ENCODE data around the gene IVNS1ABP. TPM values are rescaled to one million over a fixed set of nuclear protein-coding genes. Genes with fewer than 3 reads are reported as not detected.
A peak's percentile ranks its signal among the peaks of the same experiment; 100 is the strongest.

Gene IVNS1ABP
- total and polyA plus RNA-seq, 2 of the 13 experiments (the other 11 are each of a cell fraction or from before 2014, with no cell fraction given), result 49.1 to 51.7 TPM

GRCh38 chr1:185316163-185317033, 645 bp downstream of the IVNS1ABP start (continued):
- TF ChIP-seq, protein P1, sequence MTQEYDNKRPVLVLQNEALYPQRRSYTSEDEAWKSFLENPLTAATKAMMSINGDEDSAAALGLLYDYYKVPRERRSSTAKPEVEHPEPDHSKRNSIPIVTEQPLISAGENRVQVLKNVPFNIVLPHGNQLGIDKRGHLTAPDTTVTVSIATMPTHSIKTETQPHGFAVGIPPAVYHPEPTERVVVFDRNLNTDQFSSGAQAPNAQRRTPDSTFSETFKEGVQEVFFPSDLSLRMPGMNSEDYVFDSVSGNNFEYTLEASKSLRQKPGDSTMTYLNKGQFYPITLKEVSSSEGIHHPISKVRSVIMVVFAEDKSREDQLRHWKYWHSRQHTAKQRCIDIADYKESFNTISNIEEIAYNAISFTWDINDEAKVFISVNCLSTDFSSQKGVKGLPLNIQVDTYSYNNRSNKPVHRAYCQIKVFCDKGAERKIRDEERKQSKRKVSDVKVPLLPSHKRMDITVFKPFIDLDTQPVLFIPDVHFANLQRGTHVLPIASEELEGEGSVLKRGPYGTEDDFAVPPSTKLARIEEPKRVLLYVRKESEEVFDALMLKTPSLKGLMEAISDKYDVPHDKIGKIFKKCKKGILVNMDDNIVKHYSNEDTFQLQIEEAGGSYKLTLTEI (CRISPR knock-in tag; conservative IDR thresholded peaks at IDR 0.05), result no peak
- peak; percentile 64; the same call in 1 of the 2 replicates for TF ChIP-seq SP4 (CRISPR knock-in tag; IDR thresholded peaks at IDR 0.05)
- no peak for TF ChIP-seq SNRNP70 (IDR thresholded peaks at IDR 0.05; ENCODE audit: low read depth, low read length)
- TF ChIP-seq ZNF660 (CRISPR knock-in tag; IDR thresholded peaks at IDR 0.05; ENCODE audit: borderline replicate concordance, low read depth), result no peak
- TF ChIP-seq ZNF280B (CRISPR knock-in tag; IDR thresholded peaks at IDR 0.05; ENCODE audit: borderline replicate concordance), result no peak; the same call in none of the 2 replicates
- no peak for TF ChIP-seq SRSF4 (IDR thresholded peaks at IDR 0.05; ENCODE audit: low read depth, low read length, poor library complexity, severe bottlenecking)
- no peak for TF ChIP-seq TBL1XR1 (IDR thresholded peaks at IDR 0.05; ENCODE audit: borderline replicate concordance, low read length, partially characterized antibody)
- TF ChIP-seq DRAP1 (CRISPR knock-in tag; IDR thresholded peaks at IDR 0.05), result no peak; the same call in 1 of the 2 replicates
- no peak for TF ChIP-seq SKI (IDR thresholded peaks at IDR 0.05; ENCODE audit: partially characterized antibody)
- TF ChIP-seq ZNF7 (CRISPR knock-in tag; IDR thresholded peaks at IDR 0.05), result no peak
- TF ChIP-seq ZNF207 (IDR thresholded peaks at IDR 0.05; ENCODE audit: borderline replicate concordance), result no peak
- no peak for TF ChIP-seq NR3C1 (CRISPR knock-in tag; IDR thresholded peaks at IDR 0.05)
- no peak for TF ChIP-seq GMEB2 (CRISPR knock-in tag; IDR thresholded peaks at IDR 0.05; ENCODE audit: low read depth)
- TF ChIP-seq SMARCE1 (IDR thresholded peaks at IDR 0.05; ENCODE audit: borderline replicate concordance), result no peak
- TF ChIP-seq, protein P2, sequence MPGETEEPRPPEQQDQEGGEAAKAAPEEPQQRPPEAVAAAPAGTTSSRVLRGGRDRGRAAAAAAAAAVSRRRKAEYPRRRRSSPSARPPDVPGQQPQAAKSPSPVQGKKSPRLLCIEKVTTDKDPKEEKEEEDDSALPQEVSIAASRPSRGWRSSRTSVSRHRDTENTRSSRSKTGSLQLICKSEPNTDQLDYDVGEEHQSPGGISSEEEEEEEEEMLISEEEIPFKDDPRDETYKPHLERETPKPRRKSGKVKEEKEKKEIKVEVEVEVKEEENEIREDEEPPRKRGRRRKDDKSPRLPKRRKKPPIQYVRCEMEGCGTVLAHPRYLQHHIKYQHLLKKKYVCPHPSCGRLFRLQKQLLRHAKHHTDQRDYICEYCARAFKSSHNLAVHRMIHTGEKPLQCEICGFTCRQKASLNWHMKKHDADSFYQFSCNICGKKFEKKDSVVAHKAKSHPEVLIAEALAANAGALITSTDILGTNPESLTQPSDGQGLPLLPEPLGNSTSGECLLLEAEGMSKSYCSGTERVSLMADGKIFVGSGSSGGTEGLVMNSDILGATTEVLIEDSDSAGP (CRISPR knock-in tag; IDR thresholded peaks at IDR 0.05; ENCODE audit: borderline replicate concordance), result peak; percentile 53; the same call in 1 of the 2 replicates
- TF ChIP-seq, protein P3, sequence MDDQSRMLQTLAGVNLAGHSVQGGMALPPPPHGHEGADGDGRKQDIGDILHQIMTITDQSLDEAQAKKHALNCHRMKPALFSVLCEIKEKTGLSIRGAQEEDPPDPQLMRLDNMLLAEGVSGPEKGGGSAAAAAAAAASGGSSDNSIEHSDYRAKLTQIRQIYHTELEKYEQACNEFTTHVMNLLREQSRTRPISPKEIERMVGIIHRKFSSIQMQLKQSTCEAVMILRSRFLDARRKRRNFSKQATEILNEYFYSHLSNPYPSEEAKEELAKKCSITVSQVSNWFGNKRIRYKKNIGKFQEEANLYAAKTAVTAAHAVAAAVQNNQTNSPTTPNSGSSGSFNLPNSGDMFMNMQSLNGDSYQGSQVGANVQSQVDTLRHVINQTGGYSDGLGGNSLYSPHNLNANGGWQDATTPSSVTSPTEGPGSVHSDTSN (CRISPR knock-in tag; IDR thresholded peaks at IDR 0.05; ENCODE audit: borderline replicate concordance), result no peak
- TF ChIP-seq, protein P4, sequence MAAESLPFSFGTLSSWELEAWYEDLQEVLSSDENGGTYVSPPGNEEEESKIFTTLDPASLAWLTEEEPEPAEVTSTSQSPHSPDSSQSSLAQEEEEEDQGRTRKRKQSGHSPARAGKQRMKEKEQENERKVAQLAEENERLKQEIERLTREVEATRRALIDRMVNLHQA (CRISPR knock-in tag; IDR thresholded peaks at IDR 0.05), result no peak
- 0 out of 2 replicates have a peak, but pooled peaks have one; percentile 1 for TF ChIP-seq ZNF234 (CRISPR knock-in tag; conservative IDR thresholded peaks at IDR 0.05)
- TF ChIP-seq ZNF891 (CRISPR knock-in tag; IDR thresholded peaks at IDR 0.05), result peak; percentile 51; the same call in 1 of the 2 replicates
- TF ChIP-seq CBX1 (IDR thresholded peaks at IDR 0.05; ENCODE audit: low read depth), result no peak

All from HepG2 (cell line).